MV-4-11 (cell line): Measurements from ENCODE around the gene SLC25A13.

ENCODE experiments used
- DNase-seq: peaks from one replicate; lab custom pipeline; 2025; lab: John Stamatoyannopoulos, UW

SLC25A13 gene

DNA sequence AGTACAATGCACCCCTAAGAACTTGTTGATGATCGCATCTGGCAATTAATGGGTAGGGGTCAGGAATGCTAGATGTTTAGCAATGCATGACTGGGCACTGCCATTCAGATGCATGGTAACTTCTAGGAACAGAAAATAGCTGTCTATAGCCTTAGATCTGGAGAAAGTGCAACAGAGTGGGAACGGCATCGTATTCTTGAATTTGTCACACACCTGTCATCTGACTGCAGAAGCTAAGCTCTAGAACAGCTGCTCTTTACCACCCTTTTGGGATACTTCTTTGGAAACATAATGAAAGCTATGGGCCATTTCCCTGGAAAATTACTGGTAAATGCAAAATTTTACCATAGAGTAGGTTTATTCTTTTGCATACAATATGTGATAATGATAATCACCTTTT is 118.1 kb downstream of the SLC25A13 start:
- no peak for DNase-seq

DNA sequence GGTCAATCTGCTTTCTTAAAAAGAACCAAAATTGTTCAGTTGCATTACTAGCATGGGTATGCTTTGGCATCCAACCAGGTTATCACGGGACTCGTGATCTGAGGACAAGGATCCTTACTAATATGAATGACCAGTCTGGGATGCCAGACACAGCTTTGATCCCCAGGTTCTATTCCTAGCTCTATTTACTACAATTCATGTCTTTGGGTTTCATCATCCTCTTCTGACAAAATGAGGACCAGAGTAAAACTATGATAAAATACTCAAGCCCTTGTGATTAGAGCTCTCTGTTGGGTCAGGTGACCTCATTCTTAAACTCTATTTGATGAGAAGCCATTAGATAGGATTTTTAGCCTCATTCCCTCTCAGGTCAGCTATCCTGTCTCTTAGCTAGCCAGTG is 119.8 kb downstream of the SLC25A13 start:
- no peak for DNase-seq

DNA sequence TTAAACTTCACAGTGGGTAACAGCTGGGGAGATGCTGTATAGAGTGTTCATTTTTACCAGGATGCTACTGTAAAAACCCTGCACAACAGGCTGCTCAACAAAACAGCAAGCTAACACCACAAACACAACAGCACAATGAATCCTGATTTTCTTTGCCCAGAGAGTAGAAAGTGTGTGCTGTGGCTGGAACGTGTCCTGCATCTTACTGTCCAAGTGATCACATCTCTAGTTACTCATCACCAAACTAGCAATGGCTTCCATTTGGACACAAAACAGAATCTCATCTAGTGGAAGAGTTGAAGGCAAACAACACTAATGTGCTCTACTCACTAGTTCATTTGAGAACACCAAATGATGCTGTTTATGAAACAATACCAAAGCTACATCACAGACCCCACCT is 121.2 kb downstream of the SLC25A13 start:
- DNase-seq: no peak

DNA sequence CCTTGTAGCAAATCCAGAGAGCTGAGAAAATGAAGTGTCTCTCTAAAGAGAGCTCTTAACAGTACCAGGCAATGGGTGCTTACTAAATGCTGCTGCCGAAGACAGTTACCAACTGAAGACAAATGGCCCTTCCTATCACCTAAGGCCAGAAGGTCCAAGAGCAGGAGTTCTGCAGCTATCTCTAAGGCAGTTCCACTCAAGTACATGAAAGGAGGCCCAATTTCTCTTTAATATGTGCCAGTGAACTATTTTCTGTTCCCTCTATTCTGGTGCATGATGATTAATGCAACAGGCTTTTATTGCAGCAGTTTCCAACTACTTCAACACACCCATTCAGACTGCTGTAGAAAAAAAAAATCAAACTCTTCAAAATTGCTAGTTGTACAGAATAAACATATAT is 122.5 kb downstream of the SLC25A13 start:
- DNase-seq: no peak

DNA sequence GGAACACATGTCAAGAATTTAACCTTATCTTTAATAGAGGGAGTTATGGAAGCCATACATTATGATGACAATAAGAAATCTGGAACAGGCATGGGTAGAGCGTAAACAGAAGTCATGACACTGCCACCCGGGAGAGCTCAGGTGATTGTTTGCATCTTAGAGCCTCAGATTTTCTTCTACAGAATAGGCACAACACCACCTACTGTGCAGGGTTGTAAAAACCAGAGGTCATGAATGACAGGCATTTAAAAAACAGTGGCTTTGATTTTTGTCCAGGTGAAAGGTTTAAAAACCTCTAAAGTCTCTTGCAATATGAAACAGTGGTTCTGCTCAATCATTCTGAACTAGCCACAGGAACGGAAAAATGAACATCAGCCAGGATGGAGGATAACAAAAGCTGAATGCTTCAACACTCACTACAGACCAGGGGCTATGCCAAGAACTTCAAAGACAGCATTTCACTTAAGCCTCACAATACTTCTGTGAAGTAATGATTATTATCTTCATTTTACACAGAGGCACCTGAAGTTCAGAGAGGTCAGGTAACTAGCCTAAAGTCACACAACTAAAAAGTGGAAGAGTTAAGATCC is 123.8 kb downstream of the SLC25A13 start:
- DNase-seq: no peak

DNA sequence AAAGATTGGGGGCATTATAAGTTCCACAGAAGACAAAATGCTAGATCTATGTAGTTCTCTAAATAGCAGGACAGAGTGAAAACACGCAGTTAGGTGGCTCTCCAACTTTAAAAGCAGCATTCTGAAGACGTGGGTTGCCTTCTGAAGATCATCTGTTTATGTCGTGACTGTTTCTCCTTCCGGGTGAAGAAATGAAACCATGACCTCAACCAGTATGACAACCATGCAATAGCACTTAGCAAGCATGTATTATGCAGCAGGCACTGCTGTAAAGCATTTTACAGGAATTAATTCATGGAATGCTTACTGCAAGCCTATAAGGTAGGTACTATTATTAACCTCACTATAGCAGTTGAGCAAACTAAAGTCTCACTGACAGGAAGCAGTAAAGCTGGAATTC is 125.2 kb downstream of the SLC25A13 start:
- DNase-seq: no peak

DNA sequence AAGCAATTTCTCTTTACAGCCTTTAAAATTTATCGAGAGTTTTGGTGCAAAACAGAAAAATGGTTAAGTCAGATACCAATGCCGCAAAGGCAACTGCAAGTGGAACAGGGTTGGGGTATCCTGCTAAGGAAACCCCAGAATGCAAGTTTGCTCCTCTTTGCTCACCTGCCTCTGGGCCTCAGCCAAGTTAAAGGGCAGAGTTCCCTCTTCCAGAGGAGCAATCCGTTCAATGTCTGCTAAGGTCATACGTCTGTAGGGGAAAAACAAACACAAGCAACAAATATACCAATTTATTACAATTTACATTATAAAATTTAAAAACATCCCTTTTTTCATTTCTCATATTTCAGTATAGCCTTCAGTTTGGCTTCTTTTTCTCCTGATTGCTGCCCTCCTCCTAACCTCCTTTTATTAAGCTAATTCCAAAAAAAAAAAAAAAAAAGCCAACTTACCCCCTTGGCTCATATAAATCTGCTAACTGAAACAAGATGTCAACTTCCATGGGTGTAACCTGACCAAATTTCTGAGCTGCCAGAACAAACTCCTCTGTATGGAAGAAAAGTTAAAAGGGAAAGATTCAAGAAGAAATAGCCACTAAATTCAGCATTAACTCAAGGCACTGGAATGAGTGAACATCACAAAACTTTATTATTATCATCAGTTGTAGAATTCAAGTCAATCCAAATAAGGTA is 132.6 kb downstream of the SLC25A13 start:
- DNase-seq: no peak

DNA sequence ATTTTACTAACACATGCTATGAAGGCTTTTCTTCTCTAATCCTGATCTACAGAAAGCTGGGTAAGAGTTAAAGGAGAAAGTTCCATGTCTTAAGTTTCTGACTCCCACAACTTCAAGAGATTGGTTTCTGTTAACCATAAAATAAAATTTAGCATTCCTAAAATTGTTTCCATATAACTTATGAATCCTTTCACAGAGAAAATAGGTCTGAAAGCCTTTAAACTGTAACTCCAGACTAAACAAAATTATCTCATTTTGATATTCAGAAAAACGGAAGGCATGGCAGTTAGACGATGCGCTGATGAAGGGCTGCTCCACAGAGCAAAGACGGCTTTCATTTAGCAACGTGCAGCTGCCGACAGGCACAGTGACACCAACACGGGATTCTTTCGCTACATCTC is 133.3 kb downstream of the SLC25A13 start:
- no peak for DNase-seq

DNA sequence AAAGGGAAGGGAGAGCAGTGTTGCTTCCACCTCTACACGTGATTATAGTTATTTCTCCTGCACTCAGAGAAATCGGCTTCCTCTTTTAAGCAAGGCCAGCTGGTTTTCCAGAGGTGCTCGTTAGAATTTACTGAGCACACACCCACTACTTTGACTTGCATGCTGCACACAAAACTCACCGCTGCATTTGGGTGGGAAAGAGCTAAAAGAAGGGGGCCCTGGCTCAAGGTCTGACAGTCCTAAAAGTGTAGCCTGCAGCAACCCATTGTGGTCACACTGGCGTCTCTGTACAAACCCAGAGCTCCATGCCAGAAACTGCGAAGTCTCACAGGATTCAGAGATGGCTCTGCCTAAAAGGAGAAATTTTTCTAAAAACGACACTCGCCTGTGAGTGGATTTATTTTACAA is 133.7 kb downstream of the SLC25A13 start:
- DNase-seq: peak; percentile 4

DNA sequence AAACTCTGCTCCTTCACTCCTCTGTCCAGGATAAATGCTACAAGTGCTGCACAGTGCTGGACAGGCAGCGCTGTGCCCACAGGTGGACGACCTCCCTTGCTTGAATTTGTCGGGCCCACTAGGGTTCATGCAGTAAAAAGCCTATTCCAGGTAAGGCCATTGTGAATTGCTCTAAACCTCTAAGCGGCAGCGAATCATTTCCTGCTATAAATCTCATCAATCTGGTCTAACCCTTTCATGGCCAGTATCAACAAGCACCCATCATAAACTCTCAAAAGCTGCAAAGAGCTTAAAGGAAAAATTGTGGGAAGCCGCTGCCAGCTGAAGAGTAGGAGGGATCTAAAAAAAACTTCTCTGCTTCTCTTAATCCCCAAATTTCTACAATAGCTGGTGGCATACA is 134.2 kb downstream of the SLC25A13 start:
- DNase-seq: no peak

DNA sequence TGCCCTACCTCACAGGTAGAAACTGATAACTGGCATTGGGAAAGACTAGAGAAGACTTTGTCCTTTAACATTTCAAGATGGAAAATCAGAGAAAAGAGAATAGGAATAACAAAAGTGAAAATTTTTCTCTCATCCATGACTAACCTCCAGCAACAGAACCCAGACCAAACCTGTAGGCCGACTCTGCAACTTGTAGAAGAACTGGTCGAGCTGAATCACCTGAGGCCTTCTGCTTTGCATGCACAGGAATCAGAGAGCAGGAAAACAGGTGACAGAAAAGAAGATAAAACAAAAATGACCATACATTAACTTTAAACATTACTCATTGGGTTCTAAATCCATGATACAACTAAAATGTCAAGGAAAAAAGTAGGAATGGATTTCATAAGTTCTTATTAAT is 137.1 kb downstream of the SLC25A13 start:
- DNase-seq: no peak

DNA sequence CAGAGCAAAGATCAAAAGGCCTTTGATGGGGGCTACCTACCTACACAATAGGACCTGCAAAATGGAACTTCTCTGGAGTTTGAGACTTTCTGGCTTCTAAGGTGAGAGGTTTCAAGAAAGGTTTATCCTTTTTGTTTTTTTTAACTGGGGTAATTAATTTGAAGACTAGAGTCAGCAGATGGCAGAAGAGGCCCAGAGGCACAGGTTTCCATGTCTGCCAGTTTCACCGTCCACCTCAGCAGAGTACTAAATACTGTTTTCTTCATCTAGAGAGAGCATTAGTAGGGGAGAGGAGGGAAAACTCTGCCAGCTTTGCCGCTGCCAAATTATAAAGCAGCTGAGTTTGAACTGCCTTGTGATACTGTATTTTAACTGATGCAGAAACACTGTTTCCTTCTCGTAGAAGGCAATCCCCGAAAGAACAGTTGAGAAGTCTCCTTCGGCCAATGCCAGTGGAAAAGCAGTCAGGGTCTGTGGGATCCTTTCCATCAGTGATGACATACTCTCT is 138.7 kb downstream of the SLC25A13 start:
- DNase-seq: no peak

DNA sequence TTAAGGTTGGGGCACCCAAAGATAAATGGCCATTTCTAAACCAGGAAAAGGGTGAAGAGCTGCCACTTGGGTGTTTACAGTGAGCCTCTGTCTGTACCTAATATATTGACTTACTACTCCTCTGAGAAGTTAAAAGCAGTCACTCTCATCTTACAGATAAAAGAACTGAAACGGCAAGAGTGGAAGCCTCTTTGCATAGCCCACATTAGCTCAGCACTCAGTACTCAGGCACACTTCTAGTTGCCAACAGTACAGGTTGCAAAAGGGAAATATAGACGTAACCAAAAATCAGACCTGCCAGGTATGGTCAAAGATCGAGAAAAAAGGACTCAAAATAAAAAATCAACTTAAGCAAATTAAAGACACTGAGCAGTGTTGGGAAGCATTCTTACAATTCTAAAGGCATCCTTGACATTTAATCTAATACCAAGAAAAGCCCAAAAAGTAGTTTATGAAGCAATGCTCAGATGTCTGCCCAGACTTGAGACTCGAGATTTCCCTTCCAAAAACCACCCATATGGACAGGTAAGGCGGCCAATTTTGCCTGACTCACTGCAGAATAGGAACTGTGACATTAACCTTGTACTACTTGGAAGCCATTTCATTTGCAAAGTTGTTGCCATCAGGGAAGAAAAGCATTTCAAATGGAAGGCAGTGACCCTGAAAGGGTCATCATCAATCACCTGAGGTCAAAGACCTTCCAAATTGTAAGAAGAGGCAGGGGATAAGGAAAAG is 139.3 kb downstream of the SLC25A13 start:
- DNase-seq: no peak

DNA sequence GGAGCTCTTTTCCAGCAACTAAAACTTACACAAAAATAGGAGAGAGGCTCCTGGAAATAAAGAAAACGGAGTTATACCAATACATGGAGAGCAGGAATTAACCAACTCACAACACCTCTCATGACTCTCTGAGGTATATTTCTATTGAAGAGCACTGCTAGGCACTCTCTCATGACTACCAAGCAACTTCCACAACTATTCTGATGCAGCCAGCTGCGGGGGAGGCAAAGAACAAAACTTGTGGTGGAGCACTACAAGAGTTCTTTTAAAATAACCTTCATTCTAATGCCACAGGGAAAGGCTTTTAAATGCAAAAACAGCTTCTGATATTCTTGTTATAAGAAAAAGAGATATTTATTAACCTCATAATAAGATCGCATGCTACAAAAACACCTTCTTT is 140.7 kb downstream of the SLC25A13 start:
- no peak for DNase-seq

DNA sequence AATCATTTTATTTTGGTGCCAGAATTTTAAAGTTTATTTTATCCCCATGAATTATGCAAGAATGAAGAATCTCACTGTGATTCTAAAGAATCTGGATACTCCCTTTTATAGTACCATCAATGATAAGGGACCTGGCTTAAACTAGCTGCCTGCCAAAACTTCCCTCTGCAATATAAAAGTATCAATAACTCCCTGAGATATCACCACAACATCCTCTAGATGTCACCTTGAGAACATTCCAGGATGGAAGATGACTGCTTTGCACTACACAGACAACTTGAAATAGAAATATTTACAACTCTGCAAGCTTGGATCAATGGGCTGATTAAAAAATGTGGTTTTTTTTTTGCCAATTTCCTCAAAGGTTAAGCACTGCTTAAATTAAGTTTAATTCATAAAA is 142.1 kb downstream of the SLC25A13 start:
- DNase-seq: no peak

DNA sequence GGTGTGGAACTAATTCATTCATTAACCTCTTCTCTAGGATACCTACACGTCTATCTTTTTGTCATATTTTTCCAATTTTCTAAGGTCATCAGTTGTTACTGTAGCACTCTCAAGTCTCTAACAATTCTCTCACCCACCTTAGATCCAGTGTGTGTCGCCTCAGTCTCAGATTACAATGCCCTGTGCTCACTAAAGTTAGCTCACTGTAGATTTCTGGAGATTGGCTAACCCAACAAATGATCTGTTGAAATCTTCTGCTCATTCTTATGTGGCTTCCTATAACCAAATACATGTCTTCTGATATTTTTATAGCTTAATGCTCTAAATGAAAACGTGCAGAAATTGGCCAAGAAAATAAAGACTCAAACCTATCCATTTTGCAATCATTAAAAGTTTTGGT is 142.6 kb downstream of the SLC25A13 start:
- no peak for DNase-seq

DNA sequence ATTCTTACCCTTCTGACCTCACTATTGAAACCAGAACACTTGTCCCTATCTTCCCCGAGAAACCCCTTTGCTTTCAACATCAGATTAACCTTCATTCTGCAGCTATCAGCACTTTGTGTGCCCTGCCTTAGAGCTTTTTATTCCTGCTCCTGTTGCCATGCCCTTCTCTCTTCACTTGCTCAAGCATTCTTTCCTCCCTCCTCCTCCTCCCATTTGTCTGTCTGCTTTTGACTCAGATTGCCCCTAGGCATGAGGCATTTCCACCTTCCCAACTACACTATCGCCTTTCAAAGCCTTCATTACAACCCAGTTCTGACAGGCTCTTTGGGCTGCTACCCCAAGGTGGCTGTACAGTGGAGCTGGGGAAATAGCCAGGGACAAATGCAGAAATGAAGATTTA is 143.3 kb downstream of the SLC25A13 start:
- no peak for DNase-seq

DNA sequence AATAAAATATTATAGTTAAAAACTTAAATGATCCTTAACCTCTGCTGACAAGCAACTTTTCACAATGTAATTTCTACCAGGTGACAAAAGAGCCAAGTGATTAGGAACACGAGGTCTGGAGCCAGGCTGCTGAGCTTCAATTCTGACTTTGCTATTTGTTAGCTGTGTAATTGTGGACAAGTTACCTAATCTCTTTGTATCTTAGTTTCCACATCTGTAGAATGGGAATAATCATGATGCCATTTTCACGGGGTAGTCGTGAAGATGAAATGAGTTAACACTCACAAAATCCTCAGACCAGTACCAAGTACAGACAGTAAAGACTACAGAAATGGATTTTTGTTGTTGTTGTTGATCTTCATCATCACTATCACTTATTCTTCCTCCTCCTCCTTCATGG is 144.5 kb downstream of the SLC25A13 start:
- DNase-seq: no peak

DNA sequence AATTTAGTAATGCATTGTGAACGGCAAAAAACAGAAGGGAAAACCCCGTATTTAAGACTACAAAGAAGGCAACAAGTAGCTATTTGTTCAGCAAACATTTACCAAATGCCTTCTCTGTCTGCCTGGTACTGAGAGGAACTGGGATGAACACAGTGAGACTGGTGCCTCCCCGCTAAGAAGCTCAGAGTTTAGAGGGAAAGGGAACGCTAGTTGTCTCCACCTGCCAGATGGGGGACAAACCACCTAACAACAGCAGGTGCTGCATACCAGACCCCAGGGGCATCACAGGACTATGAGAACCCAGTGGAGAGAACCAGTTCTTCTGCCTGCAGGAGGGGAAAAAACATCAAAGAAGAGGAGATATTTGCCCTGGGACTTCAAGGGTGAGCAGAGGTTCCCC is 147.1 kb downstream of the SLC25A13 start:
- no peak for DNase-seq

DNA sequence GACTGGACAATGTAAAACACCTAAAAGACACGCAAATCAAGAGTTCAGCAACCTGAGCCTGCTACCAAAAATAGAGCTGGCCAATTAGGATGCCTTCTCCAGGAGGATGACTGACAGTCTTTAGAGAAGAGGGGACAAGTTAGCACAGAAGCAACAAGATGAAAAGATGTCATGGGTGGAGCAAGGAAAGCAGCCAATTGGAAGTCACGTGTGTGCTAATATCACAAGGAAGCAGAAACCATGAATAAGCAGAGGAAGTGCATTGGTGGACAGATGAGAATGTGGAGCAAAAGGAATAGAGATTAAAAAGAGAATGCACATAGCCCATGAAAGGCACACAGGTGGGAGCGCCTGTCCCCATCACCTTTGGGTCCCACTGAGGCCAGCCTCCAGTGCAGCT is 148.1 kb downstream of the SLC25A13 start:
- DNase-seq: no peak

DNA sequence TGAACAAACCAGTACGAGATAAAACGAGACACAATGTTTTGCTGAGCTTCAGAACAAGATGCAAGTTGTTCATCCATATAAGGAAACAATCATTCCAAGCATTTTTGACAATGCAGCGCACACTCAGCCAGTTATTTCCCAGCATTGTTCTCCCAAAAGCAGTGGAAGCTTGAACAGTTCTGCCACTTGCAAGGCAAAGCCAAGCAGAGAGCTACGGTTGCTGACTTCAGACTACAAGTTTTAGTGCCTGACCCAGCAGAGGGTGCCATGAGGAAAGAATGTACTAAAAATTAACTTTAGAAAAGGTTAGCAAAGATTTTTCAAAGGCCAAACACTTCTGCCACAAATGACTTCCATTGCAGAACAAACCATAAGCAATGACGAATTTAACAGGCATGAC is 152.5 kb downstream of the SLC25A13 start:
- no peak for DNase-seq

DNA sequence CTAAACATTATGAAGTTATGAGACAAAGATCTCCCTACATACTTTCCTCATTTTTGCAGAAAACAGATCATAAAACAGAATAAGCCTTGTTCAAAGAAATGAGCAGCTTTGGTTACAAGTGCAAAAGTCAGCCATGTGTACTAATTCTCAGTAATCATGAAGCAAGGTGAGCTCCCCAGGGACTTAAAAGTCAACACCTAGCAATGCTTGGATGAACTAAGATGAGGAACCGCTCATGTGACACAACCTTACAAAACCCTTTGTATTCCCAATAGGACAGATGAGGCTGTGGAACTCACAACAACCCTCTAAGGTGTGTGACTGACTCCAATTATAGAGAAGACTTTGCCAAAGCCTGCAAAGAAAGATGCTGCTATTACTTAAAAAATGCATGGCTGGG is 154.5 kb downstream of the SLC25A13 start:
- DNase-seq: no peak

DNA sequence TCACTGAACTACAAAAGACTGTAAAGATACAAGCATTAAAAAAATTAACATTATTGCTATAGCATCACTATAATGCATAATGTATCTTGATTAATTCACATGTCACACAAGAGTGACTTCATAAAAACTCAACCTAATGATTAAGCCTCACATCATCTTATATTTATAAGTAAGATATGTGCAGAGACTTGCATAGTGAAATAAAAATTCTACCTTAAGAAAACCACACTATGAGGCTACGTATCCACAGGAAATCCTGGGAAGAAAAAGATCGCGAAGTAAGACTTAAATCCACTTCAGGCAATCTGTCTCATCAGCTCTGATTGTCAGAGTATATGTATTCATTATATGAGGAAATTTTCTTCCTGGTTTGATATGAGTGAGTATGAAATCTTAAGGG is 160.0 kb downstream of the SLC25A13 start:
- no peak for DNase-seq
